GM21529 (cell line): ENCODE results near the gene CALU.

Experiments used
- ATAC-seq: cut with Tn5 transposase; IDR thresholded peaks from one replicate; pipeline ENCODE4 v1.9.1; 2021; ENCODE audit not compliant: unreplicated experiment

CALU gene

GRCh38 chr7:128745706-128746105, 6.5 kb downstream of the CALU start:
- ATAC-seq = no peak

- no peak for ATAC-seq
These were observed 8.3 kb downstream of the CALU start for GRCh38 chr7:128747327-128748079.

- no peak for ATAC-seq
These were observed 13.1 kb downstream of the CALU start for GRCh38 chr7:128752251-128752650.

GRCh38 chr7:128755075-128755818, 16.1 kb downstream of the CALU start:
- no peak for ATAC-seq

GRCh38 chr7:128755819-128756476, 16.8 kb downstream of the CALU start:
- no peak for ATAC-seq

GRCh38 chr7:128757203-128757602, 18.0 kb downstream of the CALU start:
- no peak for ATAC-seq

- no peak for ATAC-seq
These were observed 19.4 kb downstream of the CALU start for GRCh38 chr7:128758553-128758952.

- no peak for ATAC-seq
These were observed 20.1 kb downstream of the CALU start for GRCh38 chr7:128759242-128759641.

- ATAC-seq = no peak
These were observed 24.4 kb downstream of the CALU start for GRCh38 chr7:128763541-128763940.

GRCh38 chr7:128767475-128768110, 28.4 kb downstream of the CALU start:
- ATAC-seq = no peak

- no peak for ATAC-seq
These were observed 31.1 kb downstream of the CALU start for GRCh38 chr7:128770233-128770632.

- no peak for ATAC-seq
These were observed 34.4 kb downstream of the CALU start for GRCh38 chr7:128773604-128774003.

GRCh38 chr7:128774029-128774689, 35.0 kb downstream of the CALU start:
- ATAC-seq = no peak

GRCh38 chr7:128774921-128775320, 35.8 kb downstream of the CALU start:
- no peak for ATAC-seq

GRCh38 chr7:128775744-128776474, 36.8 kb downstream of the CALU start, which contains the start of gene OPN1SW:
Gene OPN1SW (minus strand): TSS chr7:128775794. CDS start chr7:128775781, 13 bp downstream.
- no peak for ATAC-seq

GRCh38 chr7:128777156-128778123, 38.3 kb downstream of the CALU start:
- no peak for ATAC-seq

- no peak for ATAC-seq
These were observed 39.8 kb downstream of the CALU start for GRCh38 chr7:128778946-128779345.

GRCh38 chr7:128781126-128781525, 42.0 kb downstream of the CALU start:
- no peak for ATAC-seq

GRCh38 chr7:128781851-128782250, 42.7 kb downstream of the CALU start:
- no peak for ATAC-seq
